GM10847 (cell line): ENCODE results near the gene LDHB.

Experiments used
- POLR2A ChIP-seq: IDR thresholded peaks from 2 replicates; pipeline ENCODE4 v1.6.1; 2011; ENCODE audit not compliant: insufficient read length; ENCODE audit errors: extremely low read depth

The LDHB gene

GRCh38 chr12:21657326-21658077 is at the start of gene LDHB:
LDHB (minus strand) TSS chr12:21657842; CDS start chr12:21654671, 3,171 bp downstream.
- peak; percentile 76 for TF ChIP-seq POLR2A

GRCh38 chr12:21704847-21705246 is 47.2 kb upstream of the LDHB start:
- TF ChIP-seq POLR2A: no peak

- TF ChIP-seq POLR2A: no peak
These were observed 42.2 kb upstream of the LDHB start for GRCh38 chr12:21699851-21700250.

- no peak for TF ChIP-seq POLR2A
These were observed 40.4 kb upstream of the LDHB start for GRCh38 chr12:21697904-21698630.

GRCh38 chr12:21696625-21697024 is 39.0 kb upstream of the LDHB start:
- no peak for TF ChIP-seq POLR2A

- no peak for TF ChIP-seq POLR2A
These were observed 38.3 kb upstream of the LDHB start for GRCh38 chr12:21695986-21696385.

- no peak for TF ChIP-seq POLR2A
These were observed 37.0 kb upstream of the LDHB start for GRCh38 chr12:21694660-21695059.

- TF ChIP-seq POLR2A: no peak
These were observed 33.9 kb upstream of the LDHB start for GRCh38 chr12:21691515-21691914.

GRCh38 chr12:21690704-21691368 is 33.2 kb upstream of the LDHB start:
- TF ChIP-seq POLR2A: no peak

- no peak for TF ChIP-seq POLR2A
These were observed 25.5 kb upstream of the LDHB start for GRCh38 chr12:21683115-21683514.

- no peak for TF ChIP-seq POLR2A
These were observed 21.3 kb upstream of the LDHB start for GRCh38 chr12:21678959-21679358.

- no peak for TF ChIP-seq POLR2A
These were observed 20.1 kb upstream of the LDHB start for GRCh38 chr12:21677622-21678277.

- no peak for TF ChIP-seq POLR2A
These were observed 19.6 kb upstream of the LDHB start for GRCh38 chr12:21677204-21677603.

- no peak for TF ChIP-seq POLR2A
These were observed 19.1 kb upstream of the LDHB start for GRCh38 chr12:21676776-21677175.

- TF ChIP-seq POLR2A: no peak
These were observed 18.0 kb upstream of the LDHB start for GRCh38 chr12:21675641-21676040.
